Stimulated activated naive CD8-positive, alpha-beta T cell treated with anti-CD3 and anti-CD28 coated beads, Interleukin-15, amount 100 ng/mL, for 72 hours (primary cell): ENCODE data around the gene SLCO3A1.

Source experiments
- ATAC-seq: fragments of 150-1000 bp; cut with Tn5 transposase; 2 replicates; pipeline ENCODE4 v1.10.0; 2021; ENCODE audit warnings: mild to moderate bottlenecking, moderate library complexity
- DNase-seq, 2 donors: peaks; one replicate each; pipeline ENCODE4 v3.0.0; 2021 to 2022
- H3K27ac Mint-ChIP-seq, 2 donors: one replicate each; pipeline ENCODE4 v1.8.0; 2022; ENCODE audit warnings: mild to moderate bottlenecking in 2 of 2, mixed read lengths in 2 of 2, moderate library complexity in 2 of 2
- H3K27me3 Mint-ChIP-seq: one replicate; pipeline ENCODE4 v1.8.0; 2022; ENCODE audit warnings: mixed read lengths
- H3K4me1 Mint-ChIP-seq: one replicate; pipeline ENCODE4 v1.8.0; 2022; ENCODE audit warnings: mild to moderate bottlenecking, mixed read lengths
- H3K4me3 Mint-ChIP-seq, 2 donors: one replicate each; pipeline ENCODE4 v1.8.0; 2022; ENCODE audit warnings: mild to moderate bottlenecking in 2 of 2, mixed read lengths in 2 of 2, moderate library complexity in 1 of 2
- H3K9me3 Mint-ChIP-seq, 2 donors: one replicate each; pipeline ENCODE4 v1.8.0; 2022; ENCODE audit warnings: mixed read lengths in 2 of 2

Gene SLCO3A1

GRCh38 chr15:91853511-91853947 lies at the start of gene SLCO3A1:
SLCO3A1 (plus strand) TSS chr15:91853708.
- Mint-ChIP-seq H3K27ac (peak within 1 kb of the TSS; percentile 78 to 90), H3K4me3 (peak within 1 kb of the TSS; percentile 83 to 87), H3K27me3 (peaks cover 27% of the 10 kb centered on the region), H3K4me1 (peaks cover 62% of the 10 kb centered on the region), H3K9me3 (no peaks in the 10 kb centered on the region)
- DNase-seq (peak in 1 of 2 donors; percentile 56), ATAC-seq (peak; percentile 44)

GRCh38 chr15:91807122-91807521 lies 46.4 kb upstream of the SLCO3A1 start:
- H3K4me3 Mint-ChIP-seq, result no peak overlapping the region
- no peak overlapping the region for H3K27ac Mint-ChIP-seq
- ATAC-seq (no peak), DNase-seq (no peak)
- H3K27me3 Mint-ChIP-seq, result peaks cover 20% of the 10 kb centered on the region
- H3K9me3 Mint-ChIP-seq, result no peaks in the 10 kb centered on the region
- H3K4me1 Mint-ChIP-seq, result no peaks in the 10 kb centered on the region

DNA sequence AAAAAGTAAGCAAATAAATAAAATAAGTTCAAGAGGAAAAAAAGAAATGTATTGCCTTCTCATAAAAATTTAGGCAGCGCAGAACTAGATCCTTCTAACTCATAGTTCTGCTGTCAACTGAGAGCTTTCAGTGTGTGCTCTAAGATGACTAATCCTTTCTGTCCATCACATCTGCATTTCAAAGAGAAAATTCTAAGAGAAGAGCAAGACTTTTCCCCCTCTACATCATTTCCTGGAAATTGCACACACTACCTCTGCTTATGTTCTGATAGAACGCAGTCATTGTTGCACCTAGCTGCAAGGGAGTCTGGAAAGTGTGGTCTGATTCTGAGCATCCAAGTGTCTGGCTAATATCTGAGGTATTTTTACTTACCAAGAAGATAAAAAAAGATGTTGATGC lies 39.6 kb upstream of the SLCO3A1 start:
- DNase-seq (no peak), ATAC-seq (no peak)
- Mint-ChIP-seq H3K27me3 (no peaks in the 10 kb centered on the region), H3K9me3 (peaks cover 8 to 17% of the 10 kb centered on the region in 2 donors), H3K4me1 (no peaks in the 10 kb centered on the region), H3K4me3 (no peak overlapping the region), H3K27ac (no peak overlapping the region)

DNA sequence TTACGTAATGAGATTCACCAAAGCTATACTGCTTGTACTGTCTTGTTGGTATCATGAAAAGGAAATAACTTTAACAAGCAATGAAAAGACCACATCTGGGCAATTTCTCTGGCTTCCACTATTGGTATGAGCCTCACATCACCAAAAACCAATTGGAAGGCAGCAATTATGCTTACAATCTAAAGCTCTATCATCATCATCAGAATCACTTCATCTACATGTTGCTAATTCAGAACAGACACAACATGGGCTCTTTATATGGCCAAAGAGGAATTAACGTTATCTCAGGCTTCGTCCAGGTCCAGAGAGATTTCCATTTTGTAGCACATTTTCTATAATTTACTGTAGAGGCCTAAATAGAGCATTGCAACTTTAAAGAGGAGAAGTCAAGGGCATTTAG lies 36.6 kb upstream of the SLCO3A1 start:
- H3K27me3 Mint-ChIP-seq, result peaks cover 8% of the 10 kb centered on the region
- peaks cover 8 to 17% of the 10 kb centered on the region in 2 donors for H3K9me3 Mint-ChIP-seq
- H3K4me3 Mint-ChIP-seq, result no peak overlapping the region
- no peak overlapping the region for H3K27ac Mint-ChIP-seq
- ATAC-seq (no peak), DNase-seq (no peak)
- no peaks in the 10 kb centered on the region for H3K4me1 Mint-ChIP-seq

DNA sequence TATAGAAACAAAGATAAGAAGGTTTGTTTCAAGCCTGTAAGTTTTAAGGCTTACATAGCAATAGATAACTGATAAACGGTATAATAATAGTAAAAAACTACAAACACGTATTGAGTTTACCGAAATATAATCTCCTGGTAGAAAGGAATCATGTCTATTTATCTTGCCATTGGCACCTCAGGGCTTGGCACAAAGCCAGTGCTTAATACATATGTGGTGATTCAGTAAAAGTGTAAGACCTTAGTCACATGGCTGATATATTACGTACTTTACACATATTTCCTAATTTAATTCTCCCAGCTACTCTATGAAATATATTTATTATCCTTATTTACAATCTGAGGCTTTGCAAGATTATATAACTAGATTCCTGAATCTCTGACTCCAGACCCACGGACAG lies 32.0 kb upstream of the SLCO3A1 start:
- Mint-ChIP-seq H3K27me3 (peaks cover 8% of the 10 kb centered on the region), H3K27ac (no peak overlapping the region), H3K4me3 (no peak overlapping the region), H3K9me3 (no peaks in the 10 kb centered on the region), H3K4me1 (no peaks in the 10 kb centered on the region)
- ATAC-seq, result no peak
- DNase-seq, result no peak

DNA sequence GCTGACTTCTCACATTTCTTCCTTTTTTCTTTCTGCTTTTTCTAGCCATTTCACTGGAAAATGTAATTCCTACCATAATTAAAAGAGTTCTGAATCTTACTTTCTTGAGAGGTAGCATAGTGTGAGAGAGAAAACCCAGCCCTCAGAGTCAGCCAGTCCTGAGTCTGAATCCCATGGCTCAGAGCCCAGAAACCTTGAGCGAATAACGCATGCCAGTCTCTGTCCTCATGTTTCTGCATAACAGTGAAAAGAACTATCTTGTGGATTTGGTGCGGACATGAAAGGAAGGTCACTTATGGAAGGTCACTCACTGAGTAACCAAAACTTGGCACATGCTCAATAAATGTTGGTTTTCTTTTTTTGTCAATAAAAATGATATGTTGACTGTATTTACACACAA lies 29.3 kb upstream of the SLCO3A1 start:
- Mint-ChIP-seq H3K27me3 (peaks cover 8% of the 10 kb centered on the region), H3K9me3 (no peaks in the 10 kb centered on the region), H3K4me1 (no peaks in the 10 kb centered on the region), H3K27ac (no peak overlapping the region), H3K4me3 (no peak overlapping the region)
- ATAC-seq (no peak), DNase-seq (no peak)

DNA sequence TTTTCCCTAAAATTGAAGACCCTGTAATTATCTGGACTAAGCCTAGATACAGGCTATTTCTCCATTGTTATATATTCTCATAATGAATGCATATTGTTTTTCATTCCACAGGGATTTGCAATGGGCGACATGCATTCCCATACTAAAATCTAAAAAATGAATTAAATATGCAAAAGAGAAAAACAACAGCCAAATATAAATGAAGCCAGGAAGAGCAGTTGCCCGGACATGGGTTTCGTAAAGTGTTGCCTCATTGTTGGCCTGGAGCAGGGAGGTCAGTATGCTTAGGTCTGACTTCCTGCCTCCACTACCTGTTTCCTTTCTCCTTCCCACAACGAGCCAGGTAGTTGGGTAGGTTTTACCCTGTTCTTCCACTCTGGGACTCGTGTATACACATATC lies 27.1 kb upstream of the SLCO3A1 start:
- H3K9me3 Mint-ChIP-seq, result no peaks in the 10 kb centered on the region

DNA sequence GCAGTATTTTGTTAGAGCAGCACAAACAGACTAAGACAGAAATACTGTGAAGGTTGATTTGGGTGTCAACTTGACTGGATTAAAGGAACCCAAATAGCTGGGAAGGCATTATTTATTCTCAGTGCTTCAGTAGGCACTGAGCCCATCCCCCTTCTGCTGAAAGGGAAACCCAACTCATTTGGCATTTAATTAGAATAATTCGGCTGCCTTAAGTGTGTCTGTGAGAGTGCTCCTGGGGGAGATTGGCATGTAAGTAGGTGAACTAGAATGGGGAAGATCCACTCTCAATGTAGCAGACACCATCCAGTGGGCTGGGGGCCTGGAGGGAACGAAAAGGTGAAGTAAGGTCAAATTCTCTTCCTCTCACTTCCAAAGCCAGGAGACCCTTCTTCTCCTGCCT lies 20.5 kb upstream of the SLCO3A1 start:
- no peaks in the 10 kb centered on the region for H3K4me1 Mint-ChIP-seq
- DNase-seq, result no peak
- no peak for ATAC-seq
- H3K27me3 Mint-ChIP-seq, result no peaks in the 10 kb centered on the region
- no peak overlapping the region for H3K4me3 Mint-ChIP-seq
- H3K27ac Mint-ChIP-seq, result no peak overlapping the region
- H3K9me3 Mint-ChIP-seq, result no peaks in the 10 kb centered on the region

More for the DNA sequence above, 27.1 kb upstream of the SLCO3A1 start:
- DNase-seq, result no peak
- H3K27me3 Mint-ChIP-seq, result no peaks in the 10 kb centered on the region
- H3K4me3 Mint-ChIP-seq, result no peak overlapping the region
- ATAC-seq, result no peak
- H3K4me1 Mint-ChIP-seq, result no peaks in the 10 kb centered on the region
- no peak overlapping the region for H3K27ac Mint-ChIP-seq

GRCh38 chr15:91839867-91840266 lies 13.6 kb upstream of the SLCO3A1 start:
- Mint-ChIP-seq H3K4me3 (no peak overlapping the region), H3K4me1 (no peaks in the 10 kb centered on the region), H3K9me3 (no peaks in the 10 kb centered on the region), H3K27me3 (peaks cover 14% of the 10 kb centered on the region), H3K27ac (no peak overlapping the region)
- DNase-seq, result no peak
- no peak for ATAC-seq

- ATAC-seq (no peak), DNase-seq (no peak)
- no peak overlapping the region for H3K27ac Mint-ChIP-seq
- H3K4me3 Mint-ChIP-seq, result no peak overlapping the region
- no peaks in the 10 kb centered on the region for H3K9me3 Mint-ChIP-seq
- H3K4me1 Mint-ChIP-seq, result no peaks in the 10 kb centered on the region
- H3K27me3 Mint-ChIP-seq, result peaks cover 32% of the 10 kb centered on the region
Observed at GRCh38 chr15:91841861-91842260, 11.6 kb upstream of the SLCO3A1 start.

DNA sequence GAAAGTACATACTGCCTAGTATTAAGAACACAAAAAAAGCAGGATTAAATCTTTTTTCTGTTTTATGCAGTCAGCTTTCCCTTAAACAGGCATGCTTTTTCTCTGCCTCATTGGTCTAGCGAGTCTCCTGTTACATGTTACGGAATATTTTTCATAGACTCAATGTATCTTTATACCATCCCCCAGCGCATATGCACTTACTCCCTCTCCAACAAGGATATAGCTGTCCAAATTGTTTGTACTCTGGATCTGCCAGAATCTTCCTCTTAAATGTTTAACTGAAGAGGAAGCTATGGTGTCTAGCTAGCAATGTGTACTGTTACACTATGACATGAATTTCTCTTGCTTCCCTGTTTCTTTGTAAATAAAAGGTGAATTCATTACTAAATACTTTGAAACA lies 9.2 kb upstream of the SLCO3A1 start:
- Mint-ChIP-seq H3K4me1 (peaks cover 2% of the 10 kb centered on the region), H3K9me3 (no peaks in the 10 kb centered on the region), H3K27ac (no peak overlapping the region), H3K4me3 (no peak overlapping the region), H3K27me3 (peaks cover 34% of the 10 kb centered on the region)
- DNase-seq, result no peak
- no peak for ATAC-seq

GRCh38 chr15:91844928-91845327 lies 8.6 kb upstream of the SLCO3A1 start:
- DNase-seq (no peak), ATAC-seq (no peak)
- Mint-ChIP-seq H3K4me3 (no peak overlapping the region), H3K9me3 (no peaks in the 10 kb centered on the region), H3K27ac (peak overlapping the region in 1 of 2 donors; percentile 11), H3K4me1 (peaks cover 8% of the 10 kb centered on the region), H3K27me3 (peaks cover 40% of the 10 kb centered on the region)

DNA sequence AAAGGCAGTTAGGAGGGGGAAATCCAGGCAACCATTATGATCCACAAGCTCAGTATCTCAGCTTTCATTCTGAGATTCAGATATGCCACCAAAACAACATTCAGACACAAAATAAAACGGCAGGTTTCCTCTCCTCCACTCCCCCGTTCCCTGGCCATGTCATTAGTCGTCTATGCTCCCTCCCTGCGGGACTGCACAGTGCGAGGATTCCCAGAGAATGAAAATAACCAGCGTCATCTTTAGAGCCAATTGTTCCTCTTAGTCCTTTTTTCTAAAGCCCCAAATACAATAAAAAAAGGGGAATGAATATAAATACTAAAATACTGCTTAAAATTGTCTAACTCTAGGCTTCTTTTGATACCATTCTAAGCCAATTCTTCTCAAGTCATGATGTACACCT lies 7.8 kb upstream of the SLCO3A1 start:
- Mint-ChIP-seq H3K4me1 (peaks cover 10% of the 10 kb centered on the region), H3K4me3 (no peak overlapping the region), H3K27me3 (peaks cover 41% of the 10 kb centered on the region), H3K9me3 (no peaks in the 10 kb centered on the region), H3K27ac (no peak overlapping the region)
- ATAC-seq, result no peak
- DNase-seq, result no peak

DNA sequence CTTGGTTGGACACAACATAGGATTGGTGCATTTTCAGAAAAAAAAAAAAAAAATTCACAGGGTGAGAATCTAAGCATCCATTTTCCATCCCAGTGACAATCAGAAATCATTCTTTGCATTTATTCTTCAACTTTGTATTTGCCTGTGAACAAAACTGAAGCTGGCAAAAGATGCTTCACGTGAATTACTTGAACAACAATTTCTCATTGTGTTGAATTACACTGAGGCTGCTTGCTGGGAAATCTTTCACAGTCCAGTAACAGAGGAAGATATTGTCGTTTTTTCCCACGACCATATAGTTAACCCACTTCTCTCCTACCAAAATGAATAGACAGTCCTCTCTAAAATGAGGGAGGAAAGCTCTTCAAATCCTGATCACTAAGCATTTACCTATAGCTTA lies 4.3 kb upstream of the SLCO3A1 start:
- Mint-ChIP-seq H3K4me3 (peak overlapping the region; percentile 63 to 64), H3K9me3 (no peaks in the 10 kb centered on the region), H3K27me3 (peaks cover 34% of the 10 kb centered on the region), H3K4me1 (peaks cover 21% of the 10 kb centered on the region), H3K27ac (no peak overlapping the region)
- ATAC-seq (no peak), DNase-seq (no peak)

GRCh38 chr15:91849749-91850161 lies 3.8 kb upstream of the SLCO3A1 start:
- Mint-ChIP-seq H3K4me3 (peak overlapping the region; percentile 63 to 64), H3K27ac (peak overlapping the region in 1 of 2 donors; percentile 46), H3K4me1 (peaks cover 26% of the 10 kb centered on the region), H3K9me3 (no peaks in the 10 kb centered on the region), H3K27me3 (peaks cover 31% of the 10 kb centered on the region)
- ATAC-seq (no peak), DNase-seq (peak; percentile 17 to 20)

- H3K4me3 Mint-ChIP-seq, result peak overlapping the region; percentile 83 to 87
- peaks cover 57% of the 10 kb centered on the region for H3K4me1 Mint-ChIP-seq
- peak; percentile 78 for ATAC-seq
- no peaks in the 10 kb centered on the region for H3K9me3 Mint-ChIP-seq
- H3K27me3 Mint-ChIP-seq, result peaks cover 27% of the 10 kb centered on the region
- DNase-seq, result peak; percentile 74 to 83
- peak overlapping the region; percentile 78 to 90 for H3K27ac Mint-ChIP-seq
Observed at GRCh38 chr15:91852741-91853510, 582 bp upstream of the SLCO3A1 start.
